ENCODE data around the gene SAMD8. TPM values are rescaled to one million over a fixed set of nuclear protein-coding genes. Genes with fewer than 3 reads are reported as not detected.

The SAMD8 gene
- total and polyA plus RNA-seq, 10 of the 15 experiments (the other 5 are each of a cell fraction or from before 2014, with no cell fraction given): 2.8 to 26.0 (median 9.3) TPM

GRCh38 chr10:75109459-75109778, 2.0 kb upstream of the SAMD8 start:
- no peak for DNase-seq (ENCODE audit: low read depth, low spot score)
- H3K27ac ChIP-seq (ENCODE audit: control insufficient read depth, insufficient read depth): no peak overlapping the region
- H3K79me2 ChIP-seq (ENCODE audit: control insufficient read depth, insufficient read depth, low read length): peaks cover 30% of the 10 kb centered on the region
- intact Hi-C loops (cut with micrococcal nuclease; ENCODE audit: unreplicated experiment) (loop anchor here (10.0 kb wide), 2 partner anchors 525 to 685 kb away; no protein-coding TSS in a partner anchor), in situ Hi-C loops (cut with MboI) (no loop called here)
- H2AFZ ChIP-seq (ENCODE audit: control insufficient read depth, low read depth, low read length): no peak overlapping the region
- peaks cover 0 to 5% of the 10 kb centered on the region in 2 experiments; a peak in 1 of 4 replicates for H3K36me3 ChIP-seq (ENCODE audit: control insufficient read depth in 2 of 2, insufficient read depth in 2 of 2, low read length in 1 of 2)
- RAD21 ChIA-PET (ENCODE audit: unreplicated experiment): interaction anchor here (0.6 kb wide), 1 partner anchor 372 kb away, joined by 5 read pairs; no protein-coding TSS in a partner anchor
- H3K4me2 ChIP-seq (ENCODE audit: control insufficient read depth, insufficient read depth): no peak overlapping the region
- no peak overlapping the region for H3K4me3 ChIP-seq
- FAIRE-seq: no peak
- H3K27me3 ChIP-seq (replicated peaks in 1 of 2; ENCODE audit: control insufficient read depth in 2 of 2, insufficient read depth in 2 of 2, low read length in 1 of 2): no peaks in the 10 kb centered on the region
- ATAC-seq: no peak
- CTCF ChIA-PET: interaction anchor here (1.2 to 3.2 kb wide), 5 partner anchors 9 to 996 kb away, joined by 4 to 13 read pairs (median 5); partner anchors contain the start of gene COMTD1
- H3K4me1 ChIP-seq (ENCODE audit: control insufficient read depth, insufficient read depth, low read length): peaks cover 19% of the 10 kb centered on the region
- no TSS peak for BruUV-seq (replicated peaks)
- no peaks in the 10 kb centered on the region for H4K20me1 ChIP-seq (ENCODE audit: control insufficient read depth, insufficient read depth)
- SMC1A ChIA-PET (ENCODE audit: uncharacterized antibody, unreplicated experiment): interaction anchor here (0.7 to 1.5 kb wide), 6 partner anchors 19 to 961 kb away, joined by 3 to 6 read pairs (median 4); partner anchors contain the start of gene COMTD1
- no peak overlapping the region for H3K9ac ChIP-seq (ENCODE audit: control insufficient read depth, insufficient read depth, low read length)
- POLR2A ChIA-PET: interaction anchor here (0.6 kb wide), 1 partner anchor 1498 kb away, joined by 3 read pairs; no protein-coding TSS in a partner anchor
- TF ChIP-seq, protein P1, sequence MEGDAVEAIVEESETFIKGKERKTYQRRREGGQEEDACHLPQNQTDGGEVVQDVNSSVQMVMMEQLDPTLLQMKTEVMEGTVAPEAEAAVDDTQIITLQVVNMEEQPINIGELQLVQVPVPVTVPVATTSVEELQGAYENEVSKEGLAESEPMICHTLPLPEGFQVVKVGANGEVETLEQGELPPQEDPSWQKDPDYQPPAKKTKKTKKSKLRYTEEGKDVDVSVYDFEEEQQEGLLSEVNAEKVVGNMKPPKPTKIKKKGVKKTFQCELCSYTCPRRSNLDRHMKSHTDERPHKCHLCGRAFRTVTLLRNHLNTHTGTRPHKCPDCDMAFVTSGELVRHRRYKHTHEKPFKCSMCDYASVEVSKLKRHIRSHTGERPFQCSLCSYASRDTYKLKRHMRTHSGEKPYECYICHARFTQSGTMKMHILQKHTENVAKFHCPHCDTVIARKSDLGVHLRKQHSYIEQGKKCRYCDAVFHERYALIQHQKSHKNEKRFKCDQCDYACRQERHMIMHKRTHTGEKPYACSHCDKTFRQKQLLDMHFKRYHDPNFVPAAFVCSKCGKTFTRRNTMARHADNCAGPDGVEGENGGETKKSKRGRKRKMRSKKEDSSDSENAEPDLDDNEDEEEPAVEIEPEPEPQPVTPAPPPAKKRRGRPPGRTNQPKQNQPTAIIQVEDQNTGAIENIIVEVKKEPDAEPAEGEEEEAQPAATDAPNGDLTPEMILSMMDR (IDR thresholded peaks at IDR 0.05 in 2 of 3, conservative IDR thresholded peaks at IDR 0.05 in 1 of 3; ENCODE audit: control insufficient read depth in 2 of 3, extremely low read depth in 1 of 3, insufficient read depth in 1 of 3, low read depth in 3 of 3, low read length in 3 of 3): no peak
- no peak for TF ChIP-seq BCL11A (IDR thresholded peaks at IDR 0.05; ENCODE audit: low read depth, low read length)
- TF ChIP-seq SREBF2 (IDR thresholded peaks at IDR 0.05; ENCODE audit: low read length): no peak
- no peak for TF ChIP-seq CREM (IDR thresholded peaks at IDR 0.05; ENCODE audit: low read depth)
- no peak for TF ChIP-seq SMC3 (IDR thresholded peaks at IDR 0.05; ENCODE audit: borderline replicate concordance, low read length)
- TF ChIP-seq ZZZ3 (IDR thresholded peaks at IDR 0.05; ENCODE audit: control insufficient read depth, insufficient read length, low read depth): no peak
- TF ChIP-seq EZH2 (IDR thresholded peaks at IDR 0.05; ENCODE audit: borderline replicate concordance, control insufficient read depth, low read depth, low read length): no peak
- 100% methylated on average over 1 of the region's 1 CpG for WGBS (ENCODE audit: insufficient coverage, insufficient replicate concordance, low lambda C conversion rate, missing lambda C conversion rate)
- no peaks in the 10 kb centered on the region for H3K9me3 ChIP-seq (replicated peaks; ENCODE audit: control insufficient read depth, insufficient read depth, low read length)

All from GM12878 (cell line).